Adrenal gland (tissue), 5 donors: ENCODE measurements around the gene RAB27B.

Source experiments
- POLR2A ChIP-seq, 2 donors: fragments of 450-650 bp; IDR thresholded peaks; one replicate each; pipeline ENCODE4 v1.6.1; 2017; ENCODE audit warnings: antibody characterized with exemption in 2 of 2, mild to moderate bottlenecking in 2 of 2, moderate library complexity in 1 of 2
- TF ChIP-seq, protein P1 (sequence below), 6 experiments: fragments of 450-650 bp in 4 of 6; fragments of 200-600 bp in 2 of 6; sonication (generic) in 1 of 6; IDR thresholded peaks; 1 replicate in 5 of 6; 2 replicates in 1 of 6; pipeline versions ENCODE4 v1.5.1 to v1.8.0; 2016 to 2021; ENCODE audit warnings: antibody characterized with exemption in 6 of 6, mild to moderate bottlenecking in 2 of 6, moderate library complexity in 1 of 6
- donor health status: DM: no; HTN: no; CAD: no.

DNA sequence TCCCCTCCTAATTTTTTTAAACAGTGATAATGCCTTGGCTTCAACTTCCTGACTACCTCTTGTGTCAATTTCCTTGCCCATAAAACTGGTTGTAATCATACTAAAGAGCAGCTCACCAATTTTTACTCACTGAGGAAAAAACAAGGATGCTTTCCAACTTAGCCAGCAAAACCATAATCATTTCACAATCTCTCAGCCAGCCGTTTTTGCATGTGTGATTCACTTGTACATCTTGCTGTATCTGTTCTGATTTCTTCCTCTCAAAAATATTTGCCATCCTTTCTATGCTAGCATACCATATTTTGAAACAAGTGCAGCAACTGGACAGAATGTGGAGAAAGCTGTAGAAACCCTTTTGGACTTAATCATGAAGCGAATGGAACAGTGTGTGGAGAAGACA, 60.7 kb downstream of the RAB27B start:
- TF ChIP-seq, protein P1, sequence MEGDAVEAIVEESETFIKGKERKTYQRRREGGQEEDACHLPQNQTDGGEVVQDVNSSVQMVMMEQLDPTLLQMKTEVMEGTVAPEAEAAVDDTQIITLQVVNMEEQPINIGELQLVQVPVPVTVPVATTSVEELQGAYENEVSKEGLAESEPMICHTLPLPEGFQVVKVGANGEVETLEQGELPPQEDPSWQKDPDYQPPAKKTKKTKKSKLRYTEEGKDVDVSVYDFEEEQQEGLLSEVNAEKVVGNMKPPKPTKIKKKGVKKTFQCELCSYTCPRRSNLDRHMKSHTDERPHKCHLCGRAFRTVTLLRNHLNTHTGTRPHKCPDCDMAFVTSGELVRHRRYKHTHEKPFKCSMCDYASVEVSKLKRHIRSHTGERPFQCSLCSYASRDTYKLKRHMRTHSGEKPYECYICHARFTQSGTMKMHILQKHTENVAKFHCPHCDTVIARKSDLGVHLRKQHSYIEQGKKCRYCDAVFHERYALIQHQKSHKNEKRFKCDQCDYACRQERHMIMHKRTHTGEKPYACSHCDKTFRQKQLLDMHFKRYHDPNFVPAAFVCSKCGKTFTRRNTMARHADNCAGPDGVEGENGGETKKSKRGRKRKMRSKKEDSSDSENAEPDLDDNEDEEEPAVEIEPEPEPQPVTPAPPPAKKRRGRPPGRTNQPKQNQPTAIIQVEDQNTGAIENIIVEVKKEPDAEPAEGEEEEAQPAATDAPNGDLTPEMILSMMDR (IDR thresholded peaks at IDR 0.05) = no peak
- no peak for TF ChIP-seq POLR2A (IDR thresholded peaks at IDR 0.05)
